SH-SY5Y (cell line): ENCODE measurements around the gene CDKL1.

ENCODE experiments used
- GATA2 ChIP-seq: IDR thresholded peaks from 2 replicates; pipeline ENCODE4 v1.6.1; 2011; ENCODE audit warnings: mild to moderate bottlenecking, low read depth, low read length
- GATA3 ChIP-seq: IDR thresholded peaks from 2 replicates; pipeline ENCODE4 v1.6.1; 2011; ENCODE audit warnings: low read depth, mild to moderate bottlenecking, low read length, moderate library complexity

DNA sequence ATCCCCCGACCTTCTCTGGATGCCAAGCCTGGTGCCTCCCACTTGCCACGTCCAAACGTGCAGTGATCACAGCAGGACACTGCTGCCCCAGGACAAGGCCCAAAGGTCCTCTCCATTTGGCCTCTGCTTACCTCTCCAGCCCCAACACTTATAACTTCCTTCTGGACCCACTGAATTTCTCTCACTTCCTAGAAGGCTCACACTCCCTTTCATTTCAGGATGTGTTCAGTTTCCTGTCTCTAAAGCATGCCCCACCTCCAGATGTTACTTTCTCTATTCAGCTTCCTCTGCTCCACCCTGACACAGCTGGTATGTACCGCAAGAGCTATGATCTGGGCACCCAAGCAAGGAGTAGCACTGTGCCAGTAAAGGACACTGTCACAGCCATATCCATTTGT, 33.0 kb downstream of the CDKL1 start:
- TF ChIP-seq GATA2 = no peak
- no peak for TF ChIP-seq GATA3
